HUES48 (cell line): Measurements from ENCODE around the gene FOXB2.
"Not testable (repeated sequence)": the region's sequence is repeated elsewhere in the genome, so short reads cannot be mapped to it uniquely, and the experiment has no call there.

Experiments used
- H3K27ac ChIP-seq: one replicate; pipeline ENCODE4 v1.7.0; 2013; ENCODE audit warnings: low read depth, low read length, inconsistent platforms
- H3K27me3 ChIP-seq: 2 replicates; pipeline ENCODE4 v1.6.1; 2013; ENCODE audit warnings: mild to moderate bottlenecking, low read length; ENCODE audit not compliant: control insufficient read depth, insufficient read depth
- H3K36me3 ChIP-seq: 2 replicates; pipeline ENCODE4 v1.6.1; 2013; ENCODE audit warnings: low read length; ENCODE audit not compliant: control insufficient read depth, insufficient read depth
- H3K4me1 ChIP-seq: 2 replicates; pipeline ENCODE4 v1.6.1; 2013; ENCODE audit warnings: mild to moderate bottlenecking, low read length; ENCODE audit not compliant: control insufficient read depth, insufficient read depth
- H3K4me3 ChIP-seq: 2 replicates; pipeline ENCODE4 v1.5.1; 2013; ENCODE audit warnings: mild to moderate bottlenecking, low read depth, low read length
- H3K9ac ChIP-seq: 2 replicates; pipeline ENCODE4 v1.6.1; 2013; ENCODE audit warnings: mild to moderate bottlenecking, low read depth, low read length, moderate library complexity
- H3K9me3 ChIP-seq: 2 replicates; pipeline ENCODE4 v1.6.1; 2013; ENCODE audit warnings: low read length; ENCODE audit not compliant: control insufficient read depth, insufficient read depth

The FOXB2 gene

GRCh38 chr9:77023726-77024125 is 4.3 kb downstream of the FOXB2 start:
- Histone ChIP-seq H3K9ac (no peak overlapping the region), H3K36me3 (no peaks in the 10 kb centered on the region), H3K9me3 (no peaks in the 10 kb centered on the region), H3K4me1 (peaks cover 51% of the 10 kb centered on the region), H3K27me3 (peaks cover 76% of the 10 kb centered on the region), H3K27ac (peak overlapping the region; percentile 67), H3K4me3 (no peak overlapping the region)

DNA sequence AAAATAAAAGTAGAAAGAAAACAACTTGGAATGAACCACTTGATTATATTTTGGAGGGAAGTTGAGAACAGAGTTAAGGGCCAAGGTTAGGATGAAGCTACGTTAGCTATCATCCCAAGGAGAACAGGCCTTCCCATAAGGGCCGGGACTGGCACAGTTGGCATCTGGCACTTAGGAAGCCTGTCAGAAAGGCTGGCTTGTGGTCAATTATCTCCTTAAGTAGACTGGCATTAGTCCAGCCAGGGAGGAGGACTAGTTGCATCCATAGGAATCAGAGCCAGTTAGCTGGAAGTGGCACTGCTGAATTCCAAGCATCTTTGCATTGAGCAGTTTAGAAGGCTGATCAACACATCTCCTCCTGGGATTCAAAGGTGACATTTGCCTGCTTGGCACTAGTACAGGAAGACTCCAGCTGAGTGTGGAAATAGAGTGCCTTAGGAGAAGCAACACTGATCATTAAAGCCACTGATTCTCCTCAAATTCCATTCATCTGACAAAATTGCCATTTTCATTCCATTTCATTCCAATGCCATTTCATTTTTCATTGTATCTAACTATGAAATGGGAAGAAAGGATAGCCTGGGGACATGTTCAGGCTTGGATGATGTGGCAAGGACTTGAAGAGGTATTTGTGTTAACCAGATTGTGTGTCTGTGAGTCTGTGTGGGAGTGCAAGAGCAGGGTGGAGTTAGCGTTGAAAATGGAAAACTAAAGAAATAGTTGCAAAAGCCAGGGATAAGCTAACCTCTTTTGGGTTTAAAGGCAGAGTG is 5.5 kb downstream of the FOXB2 start:
- peaks cover 64% of the 10 kb centered on the region for H3K27me3 ChIP-seq
- H3K4me3 ChIP-seq = no peak overlapping the region

GRCh38 chr9:77028478-77028877 is 9.0 kb downstream of the FOXB2 start:
- H3K9ac ChIP-seq = no peak overlapping the region
- no peak overlapping the region for H3K4me3 ChIP-seq
- H3K27me3 ChIP-seq = peaks cover 47% of the 10 kb centered on the region
- H3K36me3 ChIP-seq = no peaks in the 10 kb centered on the region
- peaks cover 29% of the 10 kb centered on the region for H3K4me1 ChIP-seq
- H3K27ac ChIP-seq = peak overlapping the region; percentile 21
- no peaks in the 10 kb centered on the region for H3K9me3 ChIP-seq

More for the DNA sequence above, 5.5 kb downstream of the FOXB2 start:
- Histone ChIP-seq H3K9me3 (no peaks in the 10 kb centered on the region), H3K27ac (no peak overlapping the region), H3K4me1 (peaks cover 48% of the 10 kb centered on the region), H3K36me3 (no peaks in the 10 kb centered on the region), H3K9ac (no peak overlapping the region)

DNA sequence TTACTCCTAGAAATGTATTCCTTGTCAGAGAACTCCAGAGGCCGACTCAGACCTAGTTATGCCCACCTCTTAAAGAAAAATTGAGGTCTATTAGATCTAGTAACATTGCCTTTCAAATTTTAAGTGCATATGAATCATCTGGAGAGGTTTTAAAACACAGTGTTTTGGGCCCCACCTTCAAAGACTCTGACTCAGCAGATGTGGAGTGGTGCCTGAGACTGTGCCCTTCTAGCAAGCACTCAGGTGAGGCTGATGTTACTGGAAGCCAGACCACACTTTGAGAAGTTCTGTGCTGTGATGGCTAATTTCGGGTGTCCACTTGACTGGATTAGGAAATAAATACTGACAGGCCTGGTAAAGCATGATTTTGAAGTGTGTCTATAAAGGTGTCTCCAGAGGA is 10.6 kb downstream of the FOXB2 start:
- Histone ChIP-seq H3K4me3 (no peak overlapping the region), H3K9me3 (no peaks in the 10 kb centered on the region), H3K27me3 (peaks cover 38% of the 10 kb centered on the region), H3K9ac (no peak overlapping the region), H3K4me1 (peaks cover 22% of the 10 kb centered on the region), H3K36me3 (no peaks in the 10 kb centered on the region), H3K27ac (no peak overlapping the region)

- no peak overlapping the region; the same call in 1 of the 2 replicates for H3K4me3 ChIP-seq
- peaks cover 39% of the 10 kb centered on the region for H3K27me3 ChIP-seq
- no peaks in the 10 kb centered on the region for H3K9me3 ChIP-seq
- H3K9ac ChIP-seq = peak overlapping the region; percentile 40; the same call in 1 of the 2 replicates
- peaks cover 24% of the 10 kb centered on the region for H3K4me1 ChIP-seq
- peak overlapping the region; percentile 97 for H3K27ac ChIP-seq
- H3K36me3 ChIP-seq = no peaks in the 10 kb centered on the region
Observed at GRCh38 chr9:77038281-77039036, 19.0 kb downstream of the FOXB2 start.

- H3K4me3 ChIP-seq = no peak overlapping the region
Observed at GRCh38 chr9:77040340-77040739, 20.9 kb downstream of the FOXB2 start.

DNA sequence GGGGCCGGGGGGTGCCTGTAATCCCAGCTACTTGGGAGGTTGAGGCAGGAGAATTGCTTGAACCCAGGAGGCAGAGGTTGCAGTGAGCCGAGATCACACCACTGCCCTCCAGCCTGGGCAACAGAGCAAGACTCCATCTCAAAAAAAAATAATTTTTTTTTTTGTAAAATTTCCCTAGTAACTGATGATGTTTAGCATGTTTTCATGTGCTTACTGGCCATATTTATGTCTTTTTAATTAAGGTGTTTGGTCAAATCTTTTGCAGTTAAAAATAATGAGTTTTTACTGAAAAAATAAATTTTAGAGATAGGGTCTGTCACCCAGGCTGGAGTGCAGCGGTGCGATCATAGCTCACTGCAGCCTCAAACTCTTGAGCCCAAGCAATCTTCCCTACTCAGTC is 24.3 kb downstream of the FOXB2 start:
- Histone ChIP-seq H3K27me3 (peaks cover 17% of the 10 kb centered on the region; the same call in 1 of the 2 replicates), H3K4me1 (peaks cover 26% of the 10 kb centered on the region)
- H3K27ac ChIP-seq, H3K36me3 ChIP-seq, H3K9ac ChIP-seq, H3K4me3 ChIP-seq, H3K9me3 ChIP-seq: not testable (repeated sequence)

More at GRCh38 chr9:77040340-77040739, 20.9 kb downstream of the FOXB2 start:
- Histone ChIP-seq H3K9ac (no peak overlapping the region), H3K27me3 (peaks cover 33% of the 10 kb centered on the region), H3K4me1 (peaks cover 30% of the 10 kb centered on the region), H3K27ac (no peak overlapping the region), H3K36me3 (no peaks in the 10 kb centered on the region), H3K9me3 (no peaks in the 10 kb centered on the region)

GRCh38 chr9:77060681-77061080 is 41.2 kb downstream of the FOXB2 start:
- not testable (repeated sequence) for H3K36me3 ChIP-seq, H3K4me1 ChIP-seq, H3K9ac ChIP-seq, H3K27ac ChIP-seq, H3K27me3 ChIP-seq, H3K9me3 ChIP-seq, H3K4me3 ChIP-seq

DNA sequence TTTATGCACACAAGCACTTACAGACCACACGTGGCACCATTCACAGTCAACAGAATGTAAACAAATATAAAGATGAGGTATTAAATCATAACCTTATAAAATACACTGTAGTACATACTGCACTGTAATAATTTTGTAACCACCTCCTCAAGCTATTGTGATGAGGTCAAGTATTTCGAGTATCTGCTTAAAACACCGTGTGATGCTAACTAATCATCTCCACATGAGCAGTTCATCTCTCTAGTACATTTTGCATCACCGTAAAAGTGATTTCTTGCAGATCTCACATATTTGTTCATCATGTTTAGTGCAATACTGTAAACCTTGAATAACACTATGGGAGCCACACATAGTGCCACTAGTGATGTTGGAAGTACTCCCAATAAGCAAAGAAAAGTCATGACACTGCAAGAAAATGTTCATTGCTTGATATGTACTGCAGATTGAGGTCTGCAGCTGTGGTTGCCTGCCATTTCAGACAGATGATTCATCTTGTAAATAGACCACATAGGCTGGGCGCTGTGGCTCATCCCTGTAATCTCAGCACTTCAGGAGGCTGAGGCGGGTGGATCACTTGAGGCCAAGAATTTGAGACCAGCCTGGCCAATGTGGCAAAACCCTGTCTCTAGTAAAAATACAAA is 44.3 kb downstream of the FOXB2 start:
- H3K36me3 ChIP-seq = no peaks in the 10 kb centered on the region
- no peak overlapping the region for H3K9ac ChIP-seq
- no peaks in the 10 kb centered on the region for H3K27me3 ChIP-seq
- H3K27ac ChIP-seq = no peak overlapping the region
- H3K9me3 ChIP-seq = no peaks in the 10 kb centered on the region
- H3K4me3 ChIP-seq = no peak overlapping the region
- H3K4me1 ChIP-seq = no peaks in the 10 kb centered on the region

DNA sequence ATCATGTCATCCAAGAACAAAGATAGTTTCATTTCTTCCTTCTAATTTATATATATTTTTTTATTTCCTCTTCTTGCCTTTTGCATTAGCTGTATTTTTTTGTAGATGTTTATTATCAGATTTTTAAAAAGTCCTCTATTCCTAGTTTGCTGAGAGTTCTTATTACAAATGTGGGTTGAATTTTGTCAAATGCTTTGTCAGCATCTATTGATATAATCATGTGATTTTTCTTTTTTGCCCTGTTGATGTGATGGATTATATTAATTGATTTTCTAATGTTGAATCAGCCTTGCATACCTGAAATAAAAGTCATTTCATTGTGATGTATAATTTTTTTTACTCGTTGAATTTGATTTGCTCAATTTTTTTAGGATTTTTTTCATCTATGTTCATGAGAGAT is 46.9 kb downstream of the FOXB2 start:
- Histone ChIP-seq H3K4me3 (no peak overlapping the region), H3K9me3 (no peaks in the 10 kb centered on the region), H3K27me3 (no peaks in the 10 kb centered on the region), H3K9ac (no peak overlapping the region), H3K27ac (no peak overlapping the region), H3K36me3 (no peaks in the 10 kb centered on the region), H3K4me1 (no peaks in the 10 kb centered on the region)
